Natural killer cell (primary cell): ENCODE data around the gene ALDH8A1. TPM values are rescaled to one million over a fixed set of nuclear protein-coding genes. Genes with fewer than 3 reads are reported as not detected.
A peak's percentile ranks its signal among the peaks of the same experiment; 100 is the strongest.

Experiments used
- ATAC-seq, 3 donors: fragments of 150-1000 bp in 2 of 3; fragments of 200-7000 bp in 1 of 3; cut with Tn5 transposase; 1 replicate in 1 of 3; 2 replicates in 2 of 3; pipeline ENCODE4 v1.10.0; 2021; ENCODE audit warnings: mild to moderate bottlenecking in 2 of 3, moderate library complexity in 2 of 3
- DNase-seq, 2 donors: peaks; one replicate each; pipeline versions ENCODE4 v3.0.0 to v3.0.0-alpha.2; 2013 to 2021; ENCODE audit warnings: mixed read lengths in 1 of 2
- H3K27ac ChIP-seq: one replicate; pipeline ENCODE4 v1.5.1; 2013; ENCODE audit warnings: mild to moderate bottlenecking, low read length
- H3K27me3 ChIP-seq: one replicate; pipeline ENCODE4 v1.6.1; 2013; ENCODE audit warnings: low read length; ENCODE audit not compliant: control insufficient read depth, insufficient read depth
- H3K36me3 ChIP-seq: one replicate; pipeline ENCODE4 v1.6.1; 2013; ENCODE audit warnings: low read length; ENCODE audit not compliant: control insufficient read depth, insufficient read depth
- H3K4me1 ChIP-seq: one replicate; pipeline ENCODE4 v1.6.1; 2013; ENCODE audit warnings: low read length; ENCODE audit not compliant: control insufficient read depth, insufficient read depth
- H3K4me3 ChIP-seq: one replicate; pipeline ENCODE4 v1.5.1; 2013; ENCODE audit warnings: low read length
- H3K9me3 ChIP-seq: one replicate; pipeline ENCODE4 v1.6.1; 2013; ENCODE audit warnings: low read length; ENCODE audit not compliant: control insufficient read depth, insufficient read depth
- H3K27ac Mint-ChIP-seq, 2 donors: one replicate each; pipeline ENCODE4 v1.8.0; 2022; ENCODE audit warnings: mild to moderate bottlenecking in 2 of 2, mixed read lengths in 2 of 2, moderate library complexity in 1 of 2
- H3K27me3 Mint-ChIP-seq, 2 donors: one replicate each; pipeline ENCODE4 v1.8.0; 2022; ENCODE audit warnings: low read depth in 2 of 2, mixed read lengths in 2 of 2
- H3K36me3 Mint-ChIP-seq: one replicate; pipeline ENCODE4 v1.8.0; 2022; ENCODE audit warnings: mixed read lengths
- H3K4me1 Mint-ChIP-seq, 2 donors: one replicate each; pipeline ENCODE4 v1.8.0; 2022; ENCODE audit warnings: mixed read lengths in 2 of 2
- H3K4me3 Mint-ChIP-seq: one replicate; pipeline ENCODE4 v1.8.0; 2022; ENCODE audit warnings: mild to moderate bottlenecking, moderate library complexity, mixed read lengths
- H3K9me3 Mint-ChIP-seq, 2 donors: one replicate each; pipeline ENCODE4 v1.8.0; 2022; ENCODE audit warnings: mixed read lengths in 2 of 2
- CTCF ChIP-seq: fragments of 200-600 bp; IDR thresholded peaks from one replicate; pipeline ENCODE4 v1.8.0; 2022; ENCODE audit warnings: antibody characterized with exemption
- WGBS: methylation state at CpG from one replicate; pipeline ENCODE4 v1.1.7; 2013; ENCODE audit warnings: missing lambda C conversion rate; ENCODE audit not compliant: insufficient coverage; 5-methylcytosine and 5-hydroxymethylcytosine counted together
- intact Hi-C: fragments of 100-400 bp; cut with micrococcal nuclease; formaldehyde crosslinking; loops from one replicate; pipeline ENCODE4 v1.14.2; 2022
- total RNA-seq, 4 donors: library from RNA; stranded (reverse); fragments of 120-200 nt in 1 of 4; gene quantifications; one replicate each; pipeline versions ENCODE4 v1.2.3 to v1.2.4, GENCODE V29; 2013 to 2022

ALDH8A1 gene
- total RNA-seq, 3 donors from 2014 or later (not counting 1 experiment from before 2014, with no cell fraction given) = 0.75 to 3.0 (median 1.8) TPM

- peaks cover 12% of the 10 kb centered on the region for H3K36me3 Mint-ChIP-seq
- H3K27ac Mint-ChIP-seq = no peak overlapping the region
Measured at GRCh38 chr6:134994431-134994830, 44.5 kb upstream of the ALDH8A1 start.

DNA sequence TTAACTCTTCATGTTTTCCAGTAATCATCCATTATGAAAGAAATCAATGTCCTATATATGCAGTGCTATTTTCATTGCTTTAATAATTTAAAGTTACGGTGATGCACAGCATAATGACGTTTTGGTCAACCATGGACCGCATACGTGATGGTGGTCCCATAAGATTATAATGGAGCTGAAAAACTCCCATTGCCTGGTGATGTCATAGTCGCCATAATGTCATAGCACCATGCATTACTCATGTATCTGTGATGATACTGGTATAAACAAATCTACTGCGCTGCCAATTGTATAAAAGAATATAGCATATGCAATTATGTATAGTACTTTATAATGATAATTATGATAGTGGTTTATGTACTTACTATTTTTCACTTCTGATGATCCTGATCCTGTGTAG is 42.3 kb upstream of the ALDH8A1 start:
- Mint-ChIP-seq H3K9me3 (no peaks in the 10 kb centered on the region), H3K27ac (no peak overlapping the region), H3K4me1 (peaks cover 0 to 7% of the 10 kb centered on the region in 2 donors), H3K27me3 (no peaks in the 10 kb centered on the region), H3K36me3 (peaks cover 9% of the 10 kb centered on the region), H3K4me3 (no peak overlapping the region)
- Histone ChIP-seq H3K4me3 (no peak overlapping the region), H3K27ac (no peak overlapping the region), H3K27me3 (no peaks in the 10 kb centered on the region), H3K4me1 (no peaks in the 10 kb centered on the region), H3K9me3 (no peaks in the 10 kb centered on the region), H3K36me3 (peaks cover 46% of the 10 kb centered on the region)
- no peak for TF ChIP-seq CTCF
- no peak for ATAC-seq
- WGBS = 100% methylated on average over 5 of the region's 6 CpGs
- DNase-seq = no peak
- intact Hi-C loops = no loop called here

More at GRCh38 chr6:134994431-134994830, 44.5 kb upstream of the ALDH8A1 start:
- Histone ChIP-seq H3K9me3 (no peaks in the 10 kb centered on the region), H3K27me3 (no peaks in the 10 kb centered on the region), H3K27ac (no peak overlapping the region), H3K36me3 (peaks cover 53% of the 10 kb centered on the region), H3K4me3 (no peak overlapping the region), H3K4me1 (no peaks in the 10 kb centered on the region)
- ATAC-seq = no peak
- no peak for TF ChIP-seq CTCF
- DNase-seq = no peak
- intact Hi-C loops = no loop called here
- Mint-ChIP-seq H3K4me1 (peaks cover 0 to 3% of the 10 kb centered on the region in 2 donors), H3K4me3 (no peak overlapping the region), H3K27me3 (no peaks in the 10 kb centered on the region), H3K9me3 (no peaks in the 10 kb centered on the region)

- H3K9me3 ChIP-seq = no peaks in the 10 kb centered on the region
- Mint-ChIP-seq H3K4me1 (peaks cover 0 to 7% of the 10 kb centered on the region in 2 donors), H3K27me3 (no peaks in the 10 kb centered on the region), H3K4me3 (no peak overlapping the region), H3K27ac (peak overlapping the region in 1 of 2 donors; percentile 48), H3K9me3 (no peaks in the 10 kb centered on the region), H3K36me3 (no peaks in the 10 kb centered on the region)
- no peak for TF ChIP-seq CTCF
- 84% methylated on average over 3 of the region's 3 CpGs for WGBS
- DNase-seq (no peak), ATAC-seq (no peak)
- no peak overlapping the region for H3K4me3 ChIP-seq
- peaks cover 47% of the 10 kb centered on the region for H3K36me3 ChIP-seq
- H3K27me3 ChIP-seq = no peaks in the 10 kb centered on the region
- no peaks in the 10 kb centered on the region for H3K4me1 ChIP-seq
- intact Hi-C loops = no loop called here
- H3K27ac ChIP-seq = no peak overlapping the region
Measured at GRCh38 chr6:134990262-134990661, 40.4 kb upstream of the ALDH8A1 start.

- H3K9me3 ChIP-seq = no peaks in the 10 kb centered on the region
- no peak overlapping the region for H3K27ac ChIP-seq
- Mint-ChIP-seq H3K4me3 (no peak overlapping the region), H3K27me3 (no peaks in the 10 kb centered on the region), H3K36me3 (peaks cover 16% of the 10 kb centered on the region), H3K4me1 (peaks cover 13 to 16% of the 10 kb centered on the region in 2 donors), H3K9me3 (no peaks in the 10 kb centered on the region), H3K27ac (no peak overlapping the region)
- DNase-seq (no peak), ATAC-seq (no peak)
- no peak overlapping the region for H3K4me3 ChIP-seq
- WGBS = 16% methylated on average over 1 of the region's 1 CpG
- peaks cover 42% of the 10 kb centered on the region for H3K36me3 ChIP-seq
- H3K4me1 ChIP-seq = no peaks in the 10 kb centered on the region
- intact Hi-C loops = no loop called here
- no peak for TF ChIP-seq CTCF
- no peaks in the 10 kb centered on the region for H3K27me3 ChIP-seq
Measured at GRCh38 chr6:134984821-134985220, 34.9 kb upstream of the ALDH8A1 start.
